Keratinocyte (primary cell): ENCODE data around the gene RXRA.

Source experiments
- CTCF ChIP-seq, 3 experiments: IDR thresholded peaks in 1 of 3; conservative IDR thresholded peaks in 1 of 3; optimal IDR thresholded peaks in 1 of 3; 2 replicates in 2 of 3; 3 replicates in 1 of 3; pipeline versions ENCODE3 to v1.5.1; 2011; ENCODE audit warnings: low read length in 3 of 3, mild to moderate bottlenecking in 3 of 3, moderate library complexity in 2 of 3, control low read depth in 1 of 3, inconsistent platforms in 1 of 3; ENCODE audit not compliant: insufficient read depth in 2 of 3; ENCODE audit errors: extremely low read depth in 1 of 3
- EZH2 ChIP-seq: IDR thresholded peaks from one replicate; pipeline ENCODE4 v1.6.1; 2012; ENCODE audit warnings: inconsistent platforms, mild to moderate bottlenecking, low read length, moderate library complexity

GRCh38 chr9:134420974-134421432 is 94.7 kb downstream of the RXRA start:
- TF ChIP-seq CTCF (optimal IDR thresholded peaks at IDR 0.05 in 1 of 3, IDR thresholded peaks at IDR 0.05 in 1 of 3, conservative IDR thresholded peaks at IDR 0.05 in 1 of 3; ENCODE audit: extremely low read depth in 1 of 3, insufficient read depth in 2 of 3, low read length in 3 of 3) (no peak), EZH2 (no peak)
